GM23248 (cell line): ENCODE results near the gene LIMS2.

ENCODE experiments used
- EZH2 ChIP-seq: fragments of 200-600 bp; sonication (generic); IDR thresholded peaks from 2 replicates; pipeline ENCODE4 v1.6.1; 2018; ENCODE audit warnings: antibody characterized with exemption, mild to moderate bottlenecking; ENCODE audit not compliant: insufficient read depth, poor library complexity, severe bottlenecking
- EZH2phosphoT487 ChIP-seq: fragments of 200-600 bp; sonication (generic); IDR thresholded peaks from 2 replicates; pipeline ENCODE4 v1.6.1; 2018; ENCODE audit warnings: antibody characterized with exemption, moderate library complexity, mild to moderate bottlenecking, low read depth; ENCODE audit not compliant: insufficient read depth

- TF ChIP-seq EZH2phosphoT487 (no peak), EZH2 (no peak)
Observed at GRCh38 chr2:127614731-127615130, 60.6 kb downstream of the LIMS2 start.
